HG03066 (cell line): ENCODE measurements around the gene CAPZB.

ENCODE experiments used
- ATAC-seq: cut with Tn5 transposase; IDR thresholded peaks from one replicate; pipeline ENCODE4 v1.9.1; 2021; ENCODE audit warnings: low read depth; ENCODE audit not compliant: unreplicated experiment

CAPZB gene

GRCh38 chr1:19338323-19338762, 147.0 kb downstream of the CAPZB start:
- no peak for ATAC-seq

DNA sequence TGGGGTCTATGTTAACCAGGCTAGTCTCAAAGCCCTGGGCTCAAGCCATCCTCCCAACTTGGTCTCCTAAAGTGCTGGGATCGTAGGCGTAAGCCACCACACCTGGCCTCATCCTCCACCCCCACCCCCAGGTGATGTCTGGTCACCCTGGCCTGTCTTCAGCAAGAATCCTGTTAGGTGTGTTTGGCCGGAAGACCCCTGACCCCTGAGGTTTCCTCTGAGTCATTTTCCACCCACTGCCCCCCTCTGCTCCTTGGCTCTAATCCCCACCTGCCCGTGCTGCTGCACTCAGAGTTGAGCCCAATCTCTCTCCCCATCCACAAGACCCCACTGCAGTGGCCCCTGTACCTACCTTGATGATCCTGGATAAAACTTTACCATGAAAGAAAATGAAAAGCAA, 148.1 kb downstream of the CAPZB start:
- no peak for ATAC-seq

DNA sequence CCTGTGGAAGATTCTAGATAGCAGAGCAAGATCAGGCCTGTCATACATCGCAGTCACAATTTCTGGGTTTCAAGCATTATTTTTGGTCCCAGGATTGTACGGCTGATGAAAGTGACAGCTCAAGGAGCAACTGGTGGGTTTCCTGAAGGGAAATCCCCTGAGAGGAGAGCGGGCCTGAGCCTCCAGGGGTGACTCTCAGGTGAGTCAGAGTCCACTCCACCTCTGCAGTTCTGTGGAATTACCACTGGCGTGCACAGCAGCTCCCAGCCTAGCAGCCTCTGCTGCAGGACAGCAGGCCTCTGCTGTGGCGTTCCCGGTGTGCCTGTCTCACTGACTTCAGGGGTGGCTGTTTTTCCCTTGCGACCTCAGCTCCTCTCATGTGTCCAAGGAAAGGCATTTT, 148.8 kb downstream of the CAPZB start:
- ATAC-seq, result no peak

DNA sequence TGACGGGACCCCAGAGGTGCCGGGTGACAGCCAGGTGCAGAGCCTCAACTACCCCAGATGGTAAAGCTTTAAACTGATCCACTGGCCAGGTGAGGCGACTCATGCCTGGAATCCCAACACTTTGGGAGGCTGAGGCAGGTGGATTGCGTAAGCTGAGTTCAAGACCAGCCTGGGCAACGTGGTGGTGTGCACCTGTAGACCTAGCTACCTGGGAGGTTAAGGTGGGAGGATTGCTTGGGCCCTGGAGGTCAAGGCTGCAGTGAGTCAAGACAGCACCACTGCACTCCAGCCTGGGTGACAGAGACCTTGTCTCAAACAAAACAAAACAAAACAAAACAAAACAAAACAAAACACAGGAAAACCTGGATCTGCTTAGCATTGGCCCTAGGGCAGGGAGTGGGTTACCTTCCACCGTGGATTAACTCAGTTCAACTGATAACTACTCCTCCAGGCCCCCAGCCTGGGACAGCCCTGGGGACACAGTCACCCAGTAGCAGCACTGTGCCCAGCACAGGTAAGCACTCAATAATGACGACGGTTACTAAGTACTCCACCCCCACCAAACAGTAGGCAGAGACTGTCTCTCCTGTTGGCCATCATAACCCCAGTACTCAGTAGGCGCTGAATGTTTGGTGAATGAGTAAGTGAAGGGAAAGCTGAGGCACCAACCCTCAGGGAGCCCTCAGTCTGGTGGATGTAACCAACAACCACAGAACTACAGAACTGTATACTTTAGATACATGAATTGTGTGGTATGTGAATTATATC, 151.6 kb downstream of the CAPZB start:
- ATAC-seq, result no peak

DNA sequence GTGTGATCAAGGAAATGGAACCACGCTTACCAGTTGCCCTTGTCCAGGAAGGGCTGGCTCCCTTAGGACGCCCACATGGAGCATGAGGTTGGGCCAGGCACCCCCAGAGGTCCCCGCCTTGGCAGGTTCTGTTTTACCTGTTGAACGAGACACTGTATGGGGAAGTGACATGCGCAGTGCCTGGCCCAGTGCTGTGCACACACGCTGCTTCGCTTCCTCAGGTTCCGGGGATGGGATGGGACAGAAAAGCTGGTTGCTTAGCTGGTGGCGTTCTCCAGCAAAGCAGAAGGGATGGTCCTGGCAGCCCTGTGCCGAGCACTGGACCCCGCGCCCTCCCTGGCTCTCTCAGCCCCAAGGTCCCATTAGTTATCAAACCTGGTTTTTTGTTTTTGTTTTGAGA, 152.5 kb downstream of the CAPZB start:
- no peak for ATAC-seq

GRCh38 chr1:19331262-19331878, 154.0 kb downstream of the CAPZB start:
- ATAC-seq, result no peak

DNA sequence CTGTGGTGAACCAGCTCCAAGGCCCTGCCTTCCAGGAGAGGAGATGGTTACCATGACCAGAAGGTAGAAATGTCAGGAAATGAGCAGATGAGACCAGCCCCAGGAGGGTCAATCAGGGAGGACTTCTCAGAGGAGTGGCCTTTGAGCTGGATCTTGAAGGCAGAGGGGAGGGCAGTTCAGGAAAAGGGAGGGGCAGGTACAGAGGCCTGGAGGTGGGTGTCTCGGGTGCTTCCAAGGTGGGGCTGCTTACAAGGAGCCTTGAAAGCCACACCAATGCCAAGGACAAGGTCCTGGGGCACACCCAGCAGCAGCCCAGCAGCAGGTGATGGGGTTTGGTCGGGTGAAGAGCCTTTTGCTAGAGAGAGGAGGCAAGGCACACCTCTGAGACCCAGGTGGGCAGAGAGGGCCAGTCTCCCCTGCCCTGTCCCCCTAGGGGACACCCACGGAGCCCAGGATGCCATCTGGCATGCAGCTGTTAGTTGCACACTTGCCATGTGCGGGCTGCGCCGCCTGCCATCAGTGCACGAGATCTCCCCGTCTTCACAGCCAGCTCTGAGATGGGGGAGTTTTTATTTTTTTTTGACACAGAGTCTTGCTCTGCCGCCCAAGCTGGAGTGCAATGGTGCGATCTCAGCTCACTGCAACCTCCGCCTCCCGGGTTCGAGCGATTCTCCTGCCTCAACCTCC, 154.7 kb downstream of the CAPZB start:
- no peak for ATAC-seq

DNA sequence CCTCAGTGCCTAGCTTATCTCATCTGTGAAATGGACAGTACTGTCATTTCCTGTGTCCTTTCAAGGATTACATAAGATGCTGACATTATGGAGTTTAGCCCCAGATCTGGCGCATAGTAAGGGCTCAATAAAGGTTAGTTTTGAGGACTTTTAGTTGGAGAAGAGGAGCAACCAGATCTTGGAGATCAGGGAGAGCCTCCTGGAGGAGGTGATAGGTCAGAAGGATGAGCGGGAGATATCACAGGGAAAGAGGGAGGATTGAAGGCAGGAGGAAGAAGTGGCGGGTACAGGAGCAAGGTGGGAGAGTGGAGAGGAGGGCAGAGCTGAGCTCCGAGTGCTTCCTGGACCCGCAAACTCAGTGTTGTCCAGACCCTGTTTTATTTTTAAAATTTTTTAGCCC, 155.7 kb downstream of the CAPZB start:
- ATAC-seq, result no peak

DNA sequence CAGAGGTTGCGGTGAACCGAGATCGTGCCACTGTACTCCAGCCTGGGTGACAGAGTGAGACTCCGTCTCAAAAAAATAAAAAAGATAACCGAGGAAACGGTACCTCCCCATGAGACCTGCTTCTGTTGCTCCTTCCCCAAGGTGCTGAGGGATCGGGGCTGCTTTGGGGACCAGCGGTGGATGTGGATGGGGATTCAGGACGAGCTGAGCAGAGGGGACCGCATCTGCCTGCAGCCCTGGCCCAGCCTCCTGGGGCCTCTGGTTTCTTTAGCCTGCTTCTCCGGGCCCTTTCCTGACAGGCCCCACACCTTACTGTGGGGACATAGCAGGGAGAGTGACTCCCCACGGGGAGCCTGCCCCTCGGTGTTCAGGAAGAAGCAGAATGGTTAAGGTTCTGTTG, 156.2 kb downstream of the CAPZB start:
- no peak for ATAC-seq

- ATAC-seq, result no peak
These were observed 156.9 kb downstream of the CAPZB start for GRCh38 chr1:19328486-19328885.

DNA sequence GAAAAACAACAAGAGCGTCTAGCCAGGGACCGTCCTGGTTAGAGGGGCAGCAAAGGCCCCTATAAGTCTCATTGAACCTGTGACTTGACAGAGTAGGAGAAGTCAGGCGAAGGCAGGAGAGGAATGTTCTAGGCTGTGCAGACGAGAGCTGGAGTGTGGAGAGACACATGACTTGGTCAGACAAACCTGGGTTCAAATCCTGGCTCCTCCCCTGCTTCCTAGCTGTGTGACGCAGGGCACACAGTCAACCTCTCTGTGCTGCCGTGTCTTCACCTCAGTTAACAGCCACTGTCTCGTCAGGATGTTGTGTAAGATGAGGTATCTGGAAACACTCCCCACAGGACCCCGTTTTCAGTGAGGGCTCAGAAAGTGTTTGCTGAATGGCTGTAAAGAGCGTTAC, 157.6 kb downstream of the CAPZB start:
- no peak for ATAC-seq

DNA sequence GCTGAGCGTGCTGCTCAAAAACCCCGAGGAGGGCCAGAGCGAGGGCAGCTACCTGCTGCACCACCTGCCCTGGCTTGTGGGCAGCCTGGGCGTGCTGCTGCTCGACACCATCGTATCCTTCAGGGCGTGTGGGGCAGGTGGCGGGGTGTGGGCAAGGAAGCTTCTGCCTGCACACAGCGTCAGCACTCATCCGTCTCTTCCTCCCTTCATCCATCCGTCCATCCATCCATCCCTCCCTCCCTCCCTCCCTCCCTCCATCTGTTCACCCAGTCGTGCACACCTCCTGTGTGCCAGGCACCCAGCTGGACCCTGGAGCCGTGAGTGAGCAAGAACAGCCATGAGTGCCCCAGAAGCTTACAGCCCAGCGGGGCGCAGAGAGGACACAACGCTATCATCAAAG, 158.0 kb downstream of the CAPZB start:
- ATAC-seq, result no peak

- no peak for ATAC-seq
These were observed 158.6 kb downstream of the CAPZB start for GRCh38 chr1:19326748-19327065.

DNA sequence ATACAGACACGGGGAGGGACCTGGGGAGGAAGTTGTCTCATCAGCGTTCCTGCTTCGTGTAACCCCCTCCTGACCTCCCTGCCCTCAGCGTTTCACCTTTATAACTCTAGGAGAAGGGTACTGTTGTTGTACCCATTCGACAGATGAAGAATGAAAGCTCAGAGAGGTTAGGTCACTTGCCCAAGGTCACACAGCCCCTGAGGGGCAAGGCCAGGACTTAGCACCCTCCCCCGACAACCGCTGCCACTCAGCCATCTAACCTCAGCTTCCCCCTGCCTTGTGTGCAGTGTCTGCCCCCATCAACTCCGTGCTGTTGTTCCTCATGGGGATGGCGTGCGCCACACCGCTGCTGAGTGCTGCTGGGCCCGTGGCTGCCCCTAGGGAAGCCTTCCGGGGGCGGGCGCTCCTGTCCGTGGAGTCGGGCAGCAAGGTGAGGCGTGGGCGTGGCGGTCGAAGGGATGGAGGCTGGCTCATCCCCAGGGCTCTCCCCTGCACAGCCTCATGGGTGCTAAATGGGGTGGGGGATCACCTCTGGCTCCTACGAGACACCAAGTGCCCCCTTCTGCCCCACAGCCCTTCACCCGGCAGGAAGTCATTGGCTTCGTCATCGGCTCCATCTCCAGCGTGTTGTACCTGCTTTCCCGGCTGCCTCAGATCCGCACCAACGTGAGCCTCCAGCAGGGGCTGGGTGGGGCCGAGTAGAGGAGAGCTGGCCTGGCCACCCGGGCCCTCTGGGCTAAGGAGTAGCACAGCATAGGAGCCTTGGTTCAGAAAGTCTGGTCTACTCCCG, 159.2 kb downstream of the CAPZB start:
- no peak for ATAC-seq

DNA sequence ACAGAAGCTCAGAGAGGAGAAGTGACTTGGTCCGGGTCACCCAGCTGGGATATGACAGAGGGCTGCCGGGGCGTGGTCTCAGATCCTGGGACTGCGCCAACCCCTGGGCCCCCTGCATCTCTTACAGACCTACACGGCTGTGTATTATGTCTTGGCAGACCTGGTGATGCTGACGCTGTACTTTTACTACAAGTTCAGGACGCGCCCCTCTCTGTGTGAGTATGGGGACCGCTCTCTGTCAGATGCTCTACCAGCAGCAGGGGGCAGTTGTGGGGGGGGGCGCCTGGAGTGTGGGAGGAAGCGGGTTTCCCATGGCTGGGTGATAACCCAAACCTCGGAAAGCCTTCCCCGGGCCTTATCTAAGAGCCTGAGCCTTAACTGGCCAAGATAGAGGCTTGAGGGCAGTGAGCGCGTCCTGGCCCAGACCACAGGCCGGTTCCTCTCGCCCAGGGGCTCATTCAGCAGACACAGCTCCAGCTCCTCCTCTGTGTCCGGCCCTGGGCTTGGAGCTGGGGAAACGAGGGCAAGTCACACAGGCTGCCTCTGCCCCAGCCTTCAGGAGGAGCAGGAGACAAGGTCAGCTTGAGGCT, 159.9 kb downstream of the CAPZB start:
- no peak for ATAC-seq

DNA sequence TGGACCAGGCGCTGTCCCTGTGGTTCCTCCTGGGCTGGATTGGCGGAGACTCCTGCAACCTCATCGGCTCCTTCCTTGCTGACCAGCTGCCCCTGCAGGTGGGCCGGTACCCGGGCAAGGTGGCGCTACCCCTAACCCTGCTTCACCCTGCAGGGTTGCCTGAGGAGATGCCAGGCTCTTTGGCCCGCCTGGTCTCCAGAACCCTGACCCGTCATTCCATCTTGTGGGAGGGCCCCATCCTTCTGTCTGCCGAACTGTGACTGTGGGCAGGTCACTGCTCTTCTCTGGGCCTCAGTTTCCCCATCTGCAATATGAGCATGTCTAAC, 160.7 kb downstream of the CAPZB start:
- ATAC-seq, result no peak

DNA sequence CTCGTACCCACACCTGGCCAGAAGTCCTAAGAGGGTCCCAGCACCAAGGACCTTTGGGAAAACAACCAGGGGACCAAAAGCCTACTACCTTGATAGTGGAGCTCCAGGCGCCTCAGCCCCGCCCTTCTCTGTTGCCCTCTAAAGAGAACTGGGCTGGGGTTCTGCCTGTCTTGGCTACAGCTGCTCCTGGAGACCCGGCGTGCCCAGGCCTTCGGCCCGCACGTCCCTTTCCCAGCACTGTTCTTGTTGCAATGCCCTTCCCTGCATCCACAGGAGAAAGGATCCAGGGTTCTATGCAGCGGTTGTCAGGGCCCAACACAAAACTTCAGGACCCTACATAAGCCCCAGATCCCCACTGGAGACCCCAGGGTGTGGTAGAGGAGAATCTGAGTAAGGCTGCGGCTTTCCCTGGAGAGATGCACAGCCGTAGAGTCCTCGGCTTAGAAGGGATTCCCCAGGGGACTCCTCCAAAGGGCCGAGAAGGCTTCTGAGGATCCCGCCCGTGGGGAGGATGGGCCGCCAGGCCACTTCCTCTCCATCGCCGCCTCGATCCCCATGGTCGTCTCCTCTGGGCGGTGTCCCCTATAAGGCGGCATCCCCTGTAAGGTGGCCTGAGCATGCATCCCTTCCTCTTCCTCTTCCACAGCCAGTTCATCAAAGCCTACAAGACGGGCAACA, 161.2 kb downstream of the CAPZB start:
- ATAC-seq, result no peak

DNA sequence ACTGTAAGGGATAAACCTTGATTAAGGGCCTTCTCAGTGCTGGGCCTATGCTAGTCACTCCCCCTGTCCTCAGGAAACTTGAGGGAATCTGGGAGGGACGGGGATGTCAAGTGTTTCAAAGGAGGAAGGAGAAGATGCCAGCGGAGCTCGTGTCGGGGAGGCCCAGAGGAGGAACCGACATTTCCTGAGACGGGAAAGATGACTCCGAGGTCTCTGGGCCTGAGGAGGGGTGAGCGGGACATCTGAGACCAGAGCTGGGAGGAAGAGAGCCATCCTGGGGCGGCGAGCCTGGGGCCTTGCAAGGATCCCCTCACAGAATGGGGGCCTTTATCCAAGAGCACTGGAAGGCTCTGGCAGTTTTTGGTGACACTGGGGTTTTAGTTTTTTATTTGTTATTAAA, 162.9 kb downstream of the CAPZB start:
- no peak for ATAC-seq

- ATAC-seq, result no peak
These were observed 164.3 kb downstream of the CAPZB start for GRCh38 chr1:19321071-19321470.

DNA sequence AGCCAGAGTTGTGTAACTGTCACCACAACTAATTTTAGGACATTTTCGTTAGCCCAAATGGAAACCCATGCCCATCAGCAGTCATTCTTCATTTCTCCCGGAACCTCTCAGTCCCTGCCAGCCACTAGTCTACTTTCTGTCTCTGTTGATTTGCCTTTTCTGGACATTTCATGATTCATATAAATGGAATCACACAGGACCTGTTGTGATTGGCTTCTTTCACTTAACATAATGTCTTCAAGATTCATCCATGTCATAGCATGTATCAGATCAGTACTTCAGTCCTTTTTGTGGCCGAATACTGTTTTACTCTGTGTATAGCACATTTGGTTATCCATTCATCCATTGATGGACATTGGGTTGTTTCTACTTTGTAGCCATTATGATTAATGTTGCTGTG, 166.1 kb downstream of the CAPZB start:
- no peak for ATAC-seq
